Measurements from ENCODE around the gene QTRT2. TPM values are rescaled to one million over a fixed set of nuclear protein-coding genes. Genes with fewer than 3 reads are reported as not detected.

QTRT2 gene
- total and polyA plus RNA-seq, 10 of the 15 experiments (the other 5 are each of a cell fraction or from before 2014, with no cell fraction given), result 17.8 to 42.3 (median 28.7) TPM

DNA sequence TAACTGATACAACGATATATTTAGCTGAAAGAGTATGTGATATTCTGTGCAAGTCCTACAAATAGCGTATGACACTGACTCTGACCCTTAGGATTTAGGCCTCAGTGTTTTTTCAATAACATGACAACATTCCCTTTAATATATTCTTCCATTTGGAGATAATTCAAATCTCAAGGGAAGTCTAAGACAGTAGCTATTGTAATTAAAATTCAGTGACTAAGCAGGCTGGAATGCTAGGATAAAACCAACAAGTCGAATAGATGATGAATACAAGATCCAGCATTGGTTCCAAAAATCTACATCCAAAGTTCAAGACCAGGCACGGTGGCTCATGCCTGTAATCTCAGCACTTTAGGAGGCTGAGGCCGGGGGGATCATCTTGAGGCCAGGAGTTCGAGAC is 56.2 kb downstream of the QTRT2 start:
- Histone ChIP-seq H3K9me3 (replicated peaks; ENCODE audit: control insufficient read depth, insufficient read depth, low read length) (no peaks in the 10 kb centered on the region; the same call in 2 of the 3 replicates), H3K9ac (ENCODE audit: control insufficient read depth, insufficient read depth, low read length) (no peak overlapping the region), H3K79me2 (ENCODE audit: control insufficient read depth, insufficient read depth, low read length) (no peaks in the 10 kb centered on the region), H2AFZ (ENCODE audit: control insufficient read depth, low read depth, low read length) (no peak overlapping the region), H3K36me3 (ENCODE audit: control insufficient read depth in 2 of 2, insufficient read depth in 2 of 2, low read length in 1 of 2) (no peaks in the 10 kb centered on the region), H3K4me1 (ENCODE audit: control insufficient read depth, insufficient read depth, low read length) (no peaks in the 10 kb centered on the region), H3K4me3 (no peak overlapping the region), H4K20me1 (ENCODE audit: control insufficient read depth, insufficient read depth) (no peaks in the 10 kb centered on the region), H3K27me3 (replicated peaks in 1 of 2; ENCODE audit: control insufficient read depth in 2 of 2, insufficient read depth in 2 of 2, low read length in 1 of 2) (no peaks in the 10 kb centered on the region; a peak in 1 of 4 replicates), H3K27ac (ENCODE audit: control insufficient read depth, insufficient read depth) (no peak overlapping the region), H3K4me2 (ENCODE audit: control insufficient read depth, insufficient read depth) (no peak overlapping the region)
- in situ Hi-C loops (cut with MboI), result no loop called here
- ChIA-PET CTCF (interaction anchor here (0.7 kb wide), 1 partner anchor 13 kb away, joined by 3 read pairs; no protein-coding TSS in a partner anchor), SMC1A (ENCODE audit: uncharacterized antibody, unreplicated experiment) (no interaction called here), POLR2A (no interaction called here), RAD21 (ENCODE audit: unreplicated experiment) (no interaction called here)
- BruUV-seq (replicated peaks), result no TSS peak
- TF ChIP-seq ESRRA (IDR thresholded peaks at IDR 0.05; ENCODE audit: low read length), result no peak
- TF ChIP-seq ZNF274 (IDR thresholded peaks at IDR 0.05; ENCODE audit: insufficient read depth, insufficient read length), result no peak
- no peak for TF ChIP-seq FOXM1 (IDR thresholded peaks at IDR 0.05; ENCODE audit: low read depth, low read length)
- TF ChIP-seq GABPA (IDR thresholded peaks at IDR 0.05; ENCODE audit: low read depth), result no peak
- TF ChIP-seq, protein P1, sequence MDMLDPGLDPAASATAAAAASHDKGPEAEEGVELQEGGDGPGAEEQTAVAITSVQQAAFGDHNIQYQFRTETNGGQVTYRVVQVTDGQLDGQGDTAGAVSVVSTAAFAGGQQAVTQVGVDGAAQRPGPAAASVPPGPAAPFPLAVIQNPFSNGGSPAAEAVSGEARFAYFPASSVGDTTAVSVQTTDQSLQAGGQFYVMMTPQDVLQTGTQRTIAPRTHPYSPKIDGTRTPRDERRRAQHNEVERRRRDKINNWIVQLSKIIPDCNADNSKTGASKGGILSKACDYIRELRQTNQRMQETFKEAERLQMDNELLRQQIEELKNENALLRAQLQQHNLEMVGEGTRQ (IDR thresholded peaks at IDR 0.05; ENCODE audit: borderline replicate concordance, low read depth, low read length), result no peak
- no peak for TF ChIP-seq SMC3 (IDR thresholded peaks at IDR 0.05; ENCODE audit: borderline replicate concordance, low read length)
- FAIRE-seq (no peak), DNase-seq (ENCODE audit: low read depth, low spot score) (no peak), ATAC-seq (no peak)
- WGBS (ENCODE audit: insufficient coverage, insufficient replicate concordance, low lambda C conversion rate, missing lambda C conversion rate), result 36% methylated on average over 6 of the region's 6 CpGs
- intact Hi-C loops (cut with micrococcal nuclease; ENCODE audit: unreplicated experiment), result no loop called here

DNA sequence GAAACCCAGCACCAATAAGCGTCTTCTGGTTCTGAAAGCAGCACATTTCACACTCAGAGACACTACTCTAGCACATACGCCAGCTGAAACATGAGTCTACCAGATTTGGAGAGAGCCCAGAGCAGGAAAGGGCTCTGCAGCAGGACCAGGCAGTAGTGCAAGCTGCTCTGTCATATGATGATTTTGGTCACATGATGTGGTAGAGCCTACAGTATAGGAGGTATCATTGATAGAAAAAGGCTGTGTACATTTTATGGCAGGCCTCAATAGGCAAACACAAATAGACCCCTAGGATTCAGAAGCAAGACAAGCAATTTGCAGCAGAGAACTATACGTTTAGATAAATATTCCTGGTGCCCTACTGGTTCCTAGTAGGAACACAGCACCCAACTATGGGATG is 58.2 kb downstream of the QTRT2 start:
- TF ChIP-seq IRF4 (IDR thresholded peaks at IDR 0.05; ENCODE audit: low read depth, low read length) (no peak), YBX1 (IDR thresholded peaks at IDR 0.05) (no peak), CHD2 (IDR thresholded peaks at IDR 0.05; ENCODE audit: borderline replicate concordance, low read depth, low read length) (no peak), TCF7 (IDR thresholded peaks at IDR 0.05; ENCODE audit: borderline replicate concordance) (no peak), BRCA1 (IDR thresholded peaks at IDR 0.05; ENCODE audit: low read depth, low read length) (no peak), NR2C1 (IDR thresholded peaks at IDR 0.05) (no peak), MEF2B (IDR thresholded peaks at IDR 0.05; ENCODE audit: partially characterized antibody, poor library complexity, severe bottlenecking) (no peak)
- TF ChIP-seq, protein P2, sequence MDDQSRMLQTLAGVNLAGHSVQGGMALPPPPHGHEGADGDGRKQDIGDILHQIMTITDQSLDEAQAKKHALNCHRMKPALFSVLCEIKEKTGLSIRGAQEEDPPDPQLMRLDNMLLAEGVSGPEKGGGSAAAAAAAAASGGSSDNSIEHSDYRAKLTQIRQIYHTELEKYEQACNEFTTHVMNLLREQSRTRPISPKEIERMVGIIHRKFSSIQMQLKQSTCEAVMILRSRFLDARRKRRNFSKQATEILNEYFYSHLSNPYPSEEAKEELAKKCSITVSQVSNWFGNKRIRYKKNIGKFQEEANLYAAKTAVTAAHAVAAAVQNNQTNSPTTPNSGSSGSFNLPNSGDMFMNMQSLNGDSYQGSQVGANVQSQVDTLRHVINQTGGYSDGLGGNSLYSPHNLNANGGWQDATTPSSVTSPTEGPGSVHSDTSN (IDR thresholded peaks at IDR 0.05; ENCODE audit: insufficient replicate concordance, low read depth, low read length), result no peak
- TF ChIP-seq, protein P3, sequence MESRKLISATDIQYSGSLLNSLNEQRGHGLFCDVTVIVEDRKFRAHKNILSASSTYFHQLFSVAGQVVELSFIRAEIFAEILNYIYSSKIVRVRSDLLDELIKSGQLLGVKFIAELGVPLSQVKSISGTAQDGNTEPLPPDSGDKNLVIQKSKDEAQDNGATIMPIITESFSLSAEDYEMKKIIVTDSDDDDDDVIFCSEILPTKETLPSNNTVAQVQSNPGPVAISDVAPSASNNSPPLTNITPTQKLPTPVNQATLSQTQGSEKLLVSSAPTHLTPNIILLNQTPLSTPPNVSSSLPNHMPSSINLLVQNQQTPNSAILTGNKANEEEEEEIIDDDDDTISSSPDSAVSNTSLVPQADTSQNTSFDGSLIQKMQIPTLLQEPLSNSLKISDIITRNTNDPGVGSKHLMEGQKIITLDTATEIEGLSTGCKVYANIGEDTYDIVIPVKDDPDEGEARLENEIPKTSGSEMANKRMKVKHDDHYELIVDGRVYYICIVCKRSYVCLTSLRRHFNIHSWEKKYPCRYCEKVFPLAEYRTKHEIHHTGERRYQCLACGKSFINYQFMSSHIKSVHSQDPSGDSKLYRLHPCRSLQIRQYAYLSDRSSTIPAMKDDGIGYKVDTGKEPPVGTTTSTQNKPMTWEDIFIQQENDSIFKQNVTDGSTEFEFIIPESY (IDR thresholded peaks at IDR 0.05), result no peak
- H3K4me1 ChIP-seq (ENCODE audit: control insufficient read depth, insufficient read depth, low read length), result no peaks in the 10 kb centered on the region
- no peaks in the 10 kb centered on the region; the same call in 2 of the 3 replicates for H3K9me3 ChIP-seq (replicated peaks; ENCODE audit: control insufficient read depth, insufficient read depth, low read length)
- H3K27me3 ChIP-seq (replicated peaks in 1 of 2; ENCODE audit: control insufficient read depth in 2 of 2, insufficient read depth in 2 of 2, low read length in 1 of 2), result no peaks in the 10 kb centered on the region; a peak in 2 of 4 replicates
- no peak for DNase-seq (ENCODE audit: low read depth, low spot score)
- no peaks in the 10 kb centered on the region for H3K36me3 ChIP-seq (ENCODE audit: control insufficient read depth in 2 of 2, insufficient read depth in 2 of 2, low read length in 1 of 2)
- no peaks in the 10 kb centered on the region for H3K79me2 ChIP-seq (ENCODE audit: control insufficient read depth, insufficient read depth, low read length)
- BruUV-seq (replicated peaks), result no TSS peak
- ATAC-seq, result no peak
- H3K27ac ChIP-seq (ENCODE audit: control insufficient read depth, insufficient read depth), result no peak overlapping the region
- intact Hi-C loops (cut with micrococcal nuclease; ENCODE audit: unreplicated experiment), result no loop called here
- no peak overlapping the region for H3K4me2 ChIP-seq (ENCODE audit: control insufficient read depth, insufficient read depth)
- ChIA-PET SMC1A (ENCODE audit: uncharacterized antibody, unreplicated experiment) (no interaction called here), CTCF (interaction anchor here (0.7 kb wide), 1 partner anchor 41 kb away, joined by 4 read pairs; no protein-coding TSS in a partner anchor), POLR2A (no interaction called here), RAD21 (ENCODE audit: unreplicated experiment) (no interaction called here)
- H2AFZ ChIP-seq (ENCODE audit: control insufficient read depth, low read depth, low read length), result no peak overlapping the region
- in situ Hi-C loops (cut with MboI), result no loop called here
- H4K20me1 ChIP-seq (ENCODE audit: control insufficient read depth, insufficient read depth), result no peaks in the 10 kb centered on the region
- no peak overlapping the region for H3K4me3 ChIP-seq
- no peak overlapping the region for H3K9ac ChIP-seq (ENCODE audit: control insufficient read depth, insufficient read depth, low read length)
- 27% methylated on average over 3 of the region's 3 CpGs for WGBS (ENCODE audit: insufficient coverage, insufficient replicate concordance, low lambda C conversion rate, missing lambda C conversion rate)
- no peak for FAIRE-seq

Data from GM12878 (cell line).